ENCODE data around the gene LUM. TPM values are rescaled to one million over a fixed set of nuclear protein-coding genes. Genes with fewer than 3 reads are reported as not detected.

Gene LUM
- total RNA-seq, 2 experiments from 2014 or later = not detected

DNA sequence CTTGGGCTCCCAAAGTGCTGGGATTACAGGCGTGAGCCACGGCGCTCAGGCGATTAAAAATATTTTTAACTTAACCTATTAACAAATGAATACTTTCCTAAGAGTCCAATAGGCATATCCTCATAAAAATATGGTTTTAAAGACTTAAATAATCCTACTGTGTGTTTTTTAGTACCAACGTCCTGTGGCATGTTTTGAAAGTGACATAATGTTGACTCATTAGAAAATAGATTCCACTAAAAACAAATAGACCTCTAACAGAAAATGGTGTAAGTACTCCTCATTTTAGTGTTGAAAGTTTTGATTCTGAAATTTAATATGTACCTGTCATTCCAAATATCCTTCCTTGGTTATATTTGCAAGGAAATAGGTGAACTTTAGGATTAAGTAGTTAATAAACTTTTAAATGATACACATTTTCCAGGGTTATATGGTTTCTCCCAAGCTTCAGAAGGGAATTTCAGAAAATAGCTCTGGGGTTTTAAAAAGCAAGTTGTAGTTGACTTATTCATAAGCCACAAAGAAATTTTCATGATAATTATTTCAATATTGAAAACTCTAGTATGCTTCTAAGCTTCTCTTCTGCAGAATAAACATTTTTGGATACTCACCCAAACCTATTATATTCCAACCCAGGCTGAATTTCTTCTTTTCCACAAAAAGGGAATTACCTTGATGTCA is 12.1 kb upstream of the LUM start:
- Mint-ChIP-seq H3K27ac (no peak overlapping the region), H3K4me3 (no peak overlapping the region), H3K36me3 (ENCODE audit: low read depth) (no peaks in the 10 kb centered on the region), H3K4me1 (ENCODE audit: low read depth) (no peaks in the 10 kb centered on the region), H3K27me3 (peaks cover 2% of the 10 kb centered on the region), H3K9me3 (no peaks in the 10 kb centered on the region)
- no peak for TF ChIP-seq CTCF (IDR thresholded peaks at IDR 0.05)
- DNase-seq (no peak), ATAC-seq (no peak)
- intact Hi-C loops (cut with micrococcal nuclease) = no loop called here
- ChIA-PET CTCF (interaction anchor here (1.9 kb wide), 1 partner anchor 15 kb away, joined by 5 read pairs; no protein-coding TSS in a partner anchor), POLR2A (interaction anchor here (0.8 kb wide), 1 partner anchor 143 kb away, joined by 3 read pairs; no protein-coding TSS in a partner anchor)

GRCh38 chr12:91120781-91121180 is 9.5 kb upstream of the LUM start:
- ChIA-PET CTCF (no interaction called here), POLR2A (no interaction called here)
- H3K36me3 Mint-ChIP-seq (ENCODE audit: low read depth) = no peaks in the 10 kb centered on the region
- no peak overlapping the region for H3K4me3 Mint-ChIP-seq
- TF ChIP-seq CTCF (IDR thresholded peaks at IDR 0.05) = no peak
- intact Hi-C loops (cut with micrococcal nuclease) = no loop called here
- ATAC-seq = no peak
- no peak for DNase-seq
- H3K27ac Mint-ChIP-seq = no peak overlapping the region
- no peaks in the 10 kb centered on the region for H3K27me3 Mint-ChIP-seq
- no peaks in the 10 kb centered on the region for H3K9me3 Mint-ChIP-seq
- H3K4me1 Mint-ChIP-seq (ENCODE audit: low read depth) = no peaks in the 10 kb centered on the region

DNA sequence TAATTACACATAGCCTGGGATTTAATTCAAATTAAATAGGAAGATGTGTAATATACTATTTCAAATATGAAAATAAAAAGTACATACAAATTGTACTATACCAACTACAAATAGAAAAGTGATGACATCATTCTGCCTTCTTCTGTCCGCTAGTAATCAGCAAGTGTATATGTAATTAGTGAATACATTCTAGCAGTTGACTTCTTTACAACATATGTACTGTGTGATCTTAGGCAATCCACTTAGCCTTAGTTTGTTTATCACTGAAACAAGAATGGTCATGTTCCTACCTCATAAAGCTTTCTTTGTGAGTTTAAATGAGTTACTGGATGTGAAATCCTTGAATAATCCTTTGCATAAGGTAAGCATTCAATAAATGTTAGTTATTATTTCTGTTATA is 7.8 kb upstream of the LUM start:
- no peaks in the 10 kb centered on the region for H3K4me1 Mint-ChIP-seq (ENCODE audit: low read depth)
- ChIA-PET POLR2A (no interaction called here), CTCF (interaction anchor here (2.0 kb wide), 1 partner anchor 11 kb away, joined by 5 read pairs; no protein-coding TSS in a partner anchor)
- no peaks in the 10 kb centered on the region for H3K9me3 Mint-ChIP-seq
- H3K36me3 Mint-ChIP-seq (ENCODE audit: low read depth) = no peaks in the 10 kb centered on the region
- intact Hi-C loops (cut with micrococcal nuclease) = no loop called here
- DNase-seq (no peak), ATAC-seq (no peak)
- H3K4me3 Mint-ChIP-seq = no peak overlapping the region
- no peaks in the 10 kb centered on the region for H3K27me3 Mint-ChIP-seq
- no peak overlapping the region for H3K27ac Mint-ChIP-seq
- TF ChIP-seq CTCF (IDR thresholded peaks at IDR 0.05) = no peak

DNA sequence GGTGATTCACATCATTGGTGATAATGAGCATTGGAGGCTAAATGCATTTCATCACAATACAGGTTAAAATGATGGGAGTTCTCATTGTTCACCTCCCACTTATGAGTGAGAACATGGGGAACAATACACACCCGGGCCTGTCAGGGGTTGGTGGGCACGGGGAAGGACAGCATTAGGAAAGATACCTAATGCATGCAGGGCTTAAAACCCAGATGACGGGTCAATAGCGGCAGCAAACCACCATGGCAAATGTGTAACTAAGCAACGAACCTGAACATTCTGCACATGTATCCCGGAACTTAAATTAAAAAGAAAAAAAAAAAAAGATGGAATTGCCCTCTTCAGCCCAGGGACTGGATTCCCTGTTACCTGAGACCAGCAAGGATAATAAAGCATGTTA is 2.3 kb upstream of the LUM start:
- Mint-ChIP-seq H3K27ac (no peak overlapping the region), H3K36me3 (ENCODE audit: low read depth) (no peaks in the 10 kb centered on the region), H3K4me3 (no peak overlapping the region), H3K4me1 (ENCODE audit: low read depth) (no peaks in the 10 kb centered on the region), H3K27me3 (peaks cover 3% of the 10 kb centered on the region), H3K9me3 (no peaks in the 10 kb centered on the region)
- TF ChIP-seq CTCF (IDR thresholded peaks at IDR 0.05) = no peak
- DNase-seq (no peak), ATAC-seq (no peak)
- POLR2A ChIA-PET = no interaction called here
- CTCF ChIA-PET = no interaction called here
- intact Hi-C loops (cut with micrococcal nuclease) = no loop called here

- Mint-ChIP-seq H3K27ac (no peak overlapping the region), H3K4me1 (ENCODE audit: low read depth) (no peaks in the 10 kb centered on the region)
- POLR2A ChIA-PET = no interaction called here
These were observed 876 bp downstream of the LUM start for GRCh38 chr12:91110311-91110924.

More at GRCh38 chr12:91110311-91110924, 876 bp downstream of the LUM start:
- peaks cover 3% of the 10 kb centered on the region for H3K27me3 Mint-ChIP-seq
- no peak for TF ChIP-seq CTCF (IDR thresholded peaks at IDR 0.05)
- DNase-seq (no peak), ATAC-seq (no peak)
- no peaks in the 10 kb centered on the region for H3K36me3 Mint-ChIP-seq (ENCODE audit: low read depth)
- CTCF ChIA-PET = interaction anchor here (1.1 kb wide), 1 partner anchor 216 kb away, joined by 3 read pairs; no protein-coding TSS in a partner anchor
- intact Hi-C loops (cut with micrococcal nuclease) = no loop called here
- no peaks in the 10 kb centered on the region for H3K9me3 Mint-ChIP-seq
- no peak overlapping the region for H3K4me3 Mint-ChIP-seq

Data from activated CD8-positive, alpha-beta T cell treated with anti-CD3 and anti-CD28 coated beads for 36 hours (primary cell).